HepG2 (cell line): Measurements from ENCODE around the gene TRIM31. TPM values are rescaled to one million over a fixed set of nuclear protein-coding genes. Genes with fewer than 3 reads are reported as not detected.

Experiments used
- ATAC-seq: fragments of 200-7000 bp; cut with Tn5 transposase; 3 replicates; pipeline ENCODE4 v1.9.1; 2020; ENCODE audit warnings: mild to moderate bottlenecking, moderate library complexity
- BruUV-seq: library from RNA; stranded (reverse); fragments of 400-500 nt; replicated peaks from 2 replicates; lab custom pipeline; 2021; lab: Mats Ljungman, UMichigan
- CTCF ChIA-PET: fragments of 300-600 bp; formaldehyde crosslinking; extraction: SDS; loops from one replicate; lab custom pipeline; 2021; ENCODE audit warnings: low total read pairs, inconsistent platforms, low intra/inter-chr PET ratio; lab: Yijun Ruan, JAX
- POLR2A ChIA-PET: fragments of 350-600 bp; sonication (Branson Sonifier 250); formaldehyde crosslinking; loops from one replicate; lab custom pipeline; 2020; ENCODE audit warnings: antibody characterized with exemption, inconsistent platforms; lab: Yijun Ruan, JAX
- DNase-seq: peaks from one replicate; pipeline ENCODE4 v3.0.0-alpha.2; 2015; ENCODE audit warnings: low spot score
- FAIRE-seq: peaks from 3 replicates; lab custom pipeline; 2011; peaks lifted over from hg19 to GRCh38; lab: Jason Lieb, UNC
- H2AFZ ChIP-seq: one replicate; pipeline ENCODE4 v1.6.1; 2011; ENCODE audit warnings: low read length, inconsistent platforms
- H3K27ac ChIP-seq: fragments of 300-600 bp; 3 replicates; pipeline ENCODE4 v1.8.0; 2011; ENCODE audit warnings: mixed run types, mild to moderate bottlenecking, mixed read lengths, low read length, inconsistent platforms; ENCODE audit not compliant: insufficient read depth; ENCODE audit errors: extremely low read length
- H3K27me3 ChIP-seq, 2 experiments: fragments of 200-600 bp in 1 of 2; 2 replicates in 1 of 2; 3 replicates in 1 of 2; pipeline versions ENCODE4 v1.6.0 to v1.8.0; 2011; ENCODE audit warnings: low read length in 2 of 2, mild to moderate bottlenecking in 2 of 2, moderate library complexity in 2 of 2, inconsistent platforms in 1 of 2; ENCODE audit not compliant: insufficient read depth in 2 of 2, control insufficient read depth in 1 of 2
- H3K36me3 ChIP-seq, 2 experiments: fragments of 200-600 bp in 1 of 2; replicated peaks in 1 of 2; 2 replicates in 1 of 2; 3 replicates in 1 of 2; pipeline versions ENCODE4 v1.5.1 to v1.8.0; 2011; ENCODE audit warnings: low read length in 2 of 2, inconsistent platforms in 1 of 2; ENCODE audit not compliant: insufficient read depth in 2 of 2, control insufficient read depth in 1 of 2
- H3K4me1 ChIP-seq: 2 replicates; pipeline ENCODE4 v1.5.1; 2012; ENCODE audit warnings: low read length, inconsistent platforms; ENCODE audit not compliant: insufficient read depth
- H3K4me2 ChIP-seq: 2 replicates; pipeline ENCODE4 v1.6.0; 2011; ENCODE audit warnings: low read depth, low read length, inconsistent platforms
- H3K4me3 ChIP-seq, 3 experiments: fragments of 200-600 bp in 1 of 3; sonication (generic), shearing (Covaris generic) in 1 of 3; replicated peaks in 1 of 3; 2 replicates each; pipeline ENCODE4 v1.5.1; 2011 to 2016; ENCODE audit warnings: low read length in 3 of 3, inconsistent platforms in 2 of 3, low read depth in 2 of 3, mild to moderate bottlenecking in 2 of 3, control low read depth in 1 of 3, mixed read lengths in 1 of 3; ENCODE audit not compliant: insufficient read depth in 1 of 3
- H3K79me2 ChIP-seq: one replicate; pipeline ENCODE4 v1.6.1; 2011; ENCODE audit warnings: low read length, inconsistent platforms; ENCODE audit not compliant: insufficient read depth
- H3K9ac ChIP-seq: 2 replicates; pipeline ENCODE4 v1.6.0; 2011; ENCODE audit warnings: mild to moderate bottlenecking, low read depth, low read length, inconsistent platforms; ENCODE audit not compliant: insufficient read depth
- H3K9me3 ChIP-seq: 2 replicates; pipeline ENCODE4 v1.5.1; 2012; ENCODE audit warnings: mild to moderate bottlenecking, low read length
- H4K20me1 ChIP-seq: 2 replicates; pipeline ENCODE4 v1.6.0; 2011; ENCODE audit warnings: inconsistent platforms, mild to moderate bottlenecking, low read length, moderate library complexity; ENCODE audit not compliant: insufficient read depth
- ATF4 ChIP-seq, 2 experiments: fragments of 450-650 bp in 1 of 2; sonication (generic) in 1 of 2; formaldehyde crosslinking; IDR thresholded peaks; 2 replicates each; pipeline versions ENCODE4 v1.5.0 to v1.8.0; 2020 to 2022; ENCODE audit warnings: mild to moderate bottlenecking in 1 of 2, missing genetic modification reagents in 1 of 2
- CEBPG ChIP-seq: IDR thresholded peaks from 2 replicates; pipeline ENCODE4 v1.6.1; 2016
- EP300 ChIP-seq, 3 experiments: sonication (generic) in 1 of 3; formaldehyde crosslinking in 1 of 3; IDR thresholded peaks; 2 replicates each; pipeline versions ENCODE4 v1.5.1 to v1.6.1; 2011 to 2020; ENCODE audit warnings: low read depth in 2 of 3, low read length in 2 of 3, borderline replicate concordance in 1 of 3, improper control_type of control experiment in 1 of 3, mild to moderate bottlenecking in 1 of 3, missing genetic modification reagents in 1 of 3, moderate library complexity in 1 of 3
- GZF1 ChIP-seq: sonication (generic); formaldehyde crosslinking; IDR thresholded peaks from 2 replicates; pipeline ENCODE4 v1.5.1; 2020; ENCODE audit warnings: mild to moderate bottlenecking, missing genetic modification reagents
- HDAC6 ChIP-seq: fragments of 200-600 bp; sonication (generic); IDR thresholded peaks from 2 replicates; pipeline ENCODE4 v1.7.0; 2017; ENCODE audit warnings: mild to moderate bottlenecking, antibody characterized with exemption, low read length, low read depth
- MAFF ChIP-seq: IDR thresholded peaks from 2 replicates; pipeline ENCODE4 v1.6.1; 2011; ENCODE audit warnings: low read depth, low read length, improper control_type of control experiment
- MAFK ChIP-seq, 2 experiments: IDR thresholded peaks in 1 of 2; conservative IDR thresholded peaks in 1 of 2; 2 replicates each; pipeline ENCODE4 v1.6.1; 2011; ENCODE audit warnings: improper control_type of control experiment in 2 of 2, low read length in 2 of 2
- MEF2D ChIP-seq: sonication (generic); formaldehyde crosslinking; IDR thresholded peaks from 2 replicates; pipeline ENCODE4 v1.5.1; 2020; ENCODE audit warnings: mild to moderate bottlenecking, missing genetic modification reagents
- ZKSCAN5 ChIP-seq: sonication (generic); formaldehyde crosslinking; IDR thresholded peaks from 2 replicates; pipeline ENCODE4 v1.5.1; 2020; ENCODE audit warnings: mild to moderate bottlenecking, missing genetic modification reagents
- ZNF644 ChIP-seq: IDR thresholded peaks from 2 replicates; pipeline ENCODE4 v1.6.1; 2016; ENCODE audit warnings: low read depth
- WGBS: methylation state at CpG from one replicate; pipeline ENCODE4 v1.1.6; 2017; ENCODE audit warnings: low lambda C conversion rate; 5-methylcytosine and 5-hydroxymethylcytosine counted together
- in situ Hi-C: cut with HindIII; loops from 2 replicates; pipeline ENCODE4 v1.10.0; 2017; ENCODE audit warnings: low pct_unique_long_range_greater_than_20kb; ENCODE audit not compliant: extremely low pct_ligation_motif_present
- intact Hi-C: fragments of 100-400 bp; cut with micrococcal nuclease; formaldehyde crosslinking; loops from one replicate; pipeline ENCODE4 v1.10.0; 2022; ENCODE audit not compliant: unreplicated experiment
- polyA plus RNA-seq, 8 experiments: library from polyadenylated mRNA; depleted of rRNA in 3 of 8; stranded (reverse) in 7 of 8; unstranded in 1 of 8; fragments of >200 nt; fragmentation: Illumina TruSeq in 4 of 8; extraction: Trizol in 4 of 8; gene quantifications; 2 replicates each; pipeline versions ENCODE4 v1.2.1 to v1.2.3, GENCODE V29; 2011 to 2016; ENCODE audit warnings: low read depth in 4 of 8, missing spikeins in 1 of 8, mixed read lengths in 1 of 8; ENCODE audit not compliant: insufficient read depth in 1 of 8
- total RNA-seq, 5 experiments: library from RNA; depleted of rRNA; stranded (reverse); fragments of >200 nt; fragmentation: Illumina TruSeq; extraction: Trizol; gene quantifications; 2 replicates each; pipeline ENCODE4 v1.2.3, GENCODE V29; 2016; ENCODE audit warnings: low read depth in 1 of 5
- TF ChIP-seq, protein P1 (sequence below): sonication (generic); formaldehyde crosslinking; IDR thresholded peaks from 2 replicates; pipeline ENCODE4 v1.4.0; 2020; ENCODE audit warnings: missing genetic modification reagents, borderline replicate concordance

Gene TRIM31
- total and polyA plus RNA-seq, 2 of the 13 experiments (the other 11 are each of a cell fraction or from before 2014, with no cell fraction given), result 0.13 to 0.51 TPM

DNA sequence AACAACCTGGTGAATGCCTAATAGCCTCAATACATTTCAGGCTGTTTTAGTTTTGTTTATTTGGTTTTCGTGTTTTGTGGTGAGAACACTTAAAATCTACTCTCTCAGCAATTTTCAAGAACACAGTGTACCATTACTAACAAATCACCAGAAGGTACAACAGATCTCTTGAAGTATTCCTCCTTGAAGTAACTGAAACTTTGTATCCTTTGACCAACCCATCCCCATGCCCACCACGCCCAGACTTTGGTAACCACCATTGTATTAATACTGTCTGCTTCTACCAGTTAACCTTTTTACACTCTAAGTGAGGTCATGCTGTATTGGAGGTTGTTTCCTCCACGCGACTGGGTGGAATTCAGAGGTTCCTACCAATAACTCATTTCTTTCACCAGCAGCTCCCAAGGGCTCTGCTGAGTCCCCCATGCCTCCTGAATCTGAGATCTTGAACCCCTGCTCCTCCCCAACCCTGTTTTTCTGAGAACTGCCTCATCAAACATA is 17.3 kb upstream of the TRIM31 start:
- DNase-seq (no peak), ATAC-seq (no peak), FAIRE-seq (no peak)
- Histone ChIP-seq H4K20me1 (no peaks in the 10 kb centered on the region), H3K9me3 (no peaks in the 10 kb centered on the region), H3K4me1 (peaks cover 72% of the 10 kb centered on the region), H2AFZ (no peak overlapping the region), H3K79me2 (no peaks in the 10 kb centered on the region), H3K9ac (no peak overlapping the region), H3K4me2 (peak overlapping the region; percentile 68), H3K27ac (no peak overlapping the region), H3K4me3 (no peak overlapping the region), H3K36me3 (no peaks in the 10 kb centered on the region), H3K27me3 (no peaks in the 10 kb centered on the region)
- 68% methylated on average over 4 of the region's 4 CpGs for WGBS
- intact Hi-C loops (loop anchor here (2.0 kb wide), 1 partner anchor 41 kb away; no protein-coding TSS in a partner anchor), in situ Hi-C loops (no loop called here)
- ChIA-PET POLR2A (interaction anchor here (1.4 to 4.2 kb wide), 3 partner anchors 19 to 28 kb away, joined by 5 to 43 read pairs (median 17); no protein-coding TSS in a partner anchor), CTCF (interaction anchor here (1.0 to 6.5 kb wide), 5 partner anchors 26 to 54 kb away, joined by 3 to 140 read pairs (median 7); partner anchors contain the start of genes RNF39 and TRIM15)
- TF ChIP-seq MEF2D, result no peak
- 0 out of 2 replicates have a peak, but pooled peaks have one; percentile 17 for TF ChIP-seq MAFF
- TF ChIP-seq MAFK (conservative IDR thresholded peaks at IDR 0.05 in 1 of 2, IDR thresholded peaks at IDR 0.05 in 1 of 2; ENCODE audit: low read length in 2 of 2), result 0 out of 4 replicates have a peak, but pooled peaks have one; percentile 16 to 34
- no TSS peak for BruUV-seq

DNA sequence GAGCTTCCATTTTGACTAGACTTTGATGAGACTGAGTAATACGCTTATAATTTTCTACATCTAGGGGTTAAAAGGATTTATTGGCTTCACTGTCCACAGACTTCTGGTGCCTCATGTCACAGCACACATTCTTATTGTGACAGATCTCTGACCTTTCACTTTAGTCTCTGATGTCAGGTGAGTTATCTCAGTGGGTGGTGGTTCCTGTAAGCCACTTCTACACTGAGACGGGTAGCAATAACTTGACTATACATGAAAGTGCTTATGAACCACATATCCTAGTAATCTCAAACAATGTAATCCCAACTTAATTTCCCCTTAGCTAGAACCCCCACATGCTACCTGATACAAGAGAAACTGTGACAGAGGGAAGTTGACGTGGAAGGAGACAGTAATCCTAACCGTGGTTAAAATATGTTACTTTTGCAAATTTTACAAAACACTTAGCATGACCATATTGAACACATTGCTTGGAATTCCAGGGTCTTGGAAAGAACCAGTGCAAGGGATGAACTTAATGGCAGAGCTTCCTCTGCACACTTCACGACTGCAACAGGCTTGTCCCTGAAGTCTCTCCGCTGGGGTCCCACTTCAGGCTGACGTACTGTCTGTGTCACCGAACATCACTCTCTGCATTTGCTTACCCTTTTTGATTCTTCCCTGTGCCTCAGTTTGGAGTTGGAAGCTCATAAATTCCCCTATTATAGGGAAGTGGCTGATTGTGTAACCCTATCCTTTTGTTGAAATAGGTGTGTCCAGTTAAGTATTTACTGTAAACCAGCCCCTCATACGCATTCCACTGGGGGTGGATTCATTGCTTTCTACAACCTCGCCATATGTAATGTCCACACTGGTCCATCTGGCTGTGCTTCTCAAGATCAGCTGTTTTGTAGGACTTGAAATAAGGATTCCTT is 16.6 kb upstream of the TRIM31 start:
- no peak overlapping the region for H2AFZ ChIP-seq
- H3K36me3 ChIP-seq, result no peaks in the 10 kb centered on the region
- H3K4me1 ChIP-seq, result peaks cover 65% of the 10 kb centered on the region
- no TSS peak for BruUV-seq
- intact Hi-C loops, result loop anchor here (2.0 kb wide), 1 partner anchor 41 kb away; no protein-coding TSS in a partner anchor
- POLR2A ChIA-PET, result interaction anchor here (1.9 to 4.2 kb wide), 2 partner anchors 18 to 26 kb away, joined by 5 to 43 read pairs; no protein-coding TSS in a partner anchor
- no peaks in the 10 kb centered on the region for H3K79me2 ChIP-seq
- H3K9ac ChIP-seq, result no peak overlapping the region
- in situ Hi-C loops, result no loop called here
- no peak overlapping the region for H3K4me3 ChIP-seq
- CTCF ChIA-PET, result interaction anchor here (2.5 to 6.5 kb wide), 2 partner anchors 26 to 40 kb away, joined by 25 to 140 read pairs; no protein-coding TSS in a partner anchor
- FAIRE-seq (no peak), ATAC-seq (no peak), DNase-seq (no peak)
- no peaks in the 10 kb centered on the region for H3K9me3 ChIP-seq
- no peak overlapping the region for H3K4me2 ChIP-seq
- H3K27me3 ChIP-seq, result no peaks in the 10 kb centered on the region
- WGBS, result 69% methylated on average over 10 of the region's 10 CpGs
- no peaks in the 10 kb centered on the region for H4K20me1 ChIP-seq
- H3K27ac ChIP-seq, result no peak overlapping the region
- TF ChIP-seq HDAC6, result no peak
- TF ChIP-seq CEBPG (CRISPR knock-in tag), result peak; percentile 38; the same call in 1 of the 2 replicates
- TF ChIP-seq GZF1 (CRISPR knock-in tag), result no peak
- peak; percentile 94 for TF ChIP-seq ZNF644
- no peak for TF ChIP-seq ZKSCAN5 (CRISPR knock-in tag)
- TF ChIP-seq, protein P1, sequence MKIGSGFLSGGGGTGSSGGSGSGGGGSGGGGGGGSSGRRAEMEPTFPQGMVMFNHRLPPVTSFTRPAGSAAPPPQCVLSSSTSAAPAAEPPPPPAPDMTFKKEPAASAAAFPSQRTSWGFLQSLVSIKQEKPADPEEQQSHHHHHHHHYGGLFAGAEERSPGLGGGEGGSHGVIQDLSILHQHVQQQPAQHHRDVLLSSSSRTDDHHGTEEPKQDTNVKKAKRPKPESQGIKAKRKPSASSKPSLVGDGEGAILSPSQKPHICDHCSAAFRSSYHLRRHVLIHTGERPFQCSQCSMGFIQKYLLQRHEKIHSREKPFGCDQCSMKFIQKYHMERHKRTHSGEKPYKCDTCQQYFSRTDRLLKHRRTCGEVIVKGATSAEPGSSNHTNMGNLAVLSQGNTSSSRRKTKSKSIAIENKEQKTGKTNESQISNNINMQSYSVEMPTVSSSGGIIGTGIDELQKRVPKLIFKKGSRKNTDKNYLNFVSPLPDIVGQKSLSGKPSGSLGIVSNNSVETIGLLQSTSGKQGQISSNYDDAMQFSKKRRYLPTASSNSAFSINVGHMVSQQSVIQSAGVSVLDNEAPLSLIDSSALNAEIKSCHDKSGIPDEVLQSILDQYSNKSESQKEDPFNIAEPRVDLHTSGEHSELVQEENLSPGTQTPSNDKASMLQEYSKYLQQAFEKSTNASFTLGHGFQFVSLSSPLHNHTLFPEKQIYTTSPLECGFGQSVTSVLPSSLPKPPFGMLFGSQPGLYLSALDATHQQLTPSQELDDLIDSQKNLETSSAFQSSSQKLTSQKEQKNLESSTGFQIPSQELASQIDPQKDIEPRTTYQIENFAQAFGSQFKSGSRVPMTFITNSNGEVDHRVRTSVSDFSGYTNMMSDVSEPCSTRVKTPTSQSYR (CRISPR knock-in tag), result peak; percentile 30; the same call in 1 of the 2 replicates
- 0 out of 4 replicates have a peak, but pooled peaks of 1 of the 2 experiments have one; percentile 30 for TF ChIP-seq ATF4 (CRISPR knock-in tag; IDR thresholded peaks at IDR 0.05)
- TF ChIP-seq EP300 (IDR thresholded peaks at IDR 0.05; ENCODE audit: low read depth in 2 of 2, low read length in 2 of 2), result 0 out of 4 replicates have a peak, but pooled peaks of 1 of the 2 experiments have one; percentile 12
- no peak for TF ChIP-seq EP300 (CRISPR knock-in tag; IDR thresholded peaks at IDR 0.05; ENCODE audit: borderline replicate concordance)
